ENCODE data around the gene DIDO1. TPM values are rescaled to one million over a fixed set of nuclear protein-coding genes. Genes with fewer than 3 reads are reported as not detected.

DIDO1 gene
- total RNA-seq, 4 donors from 2014 or later: 38.2 to 68.8 (median 46.6) TPM

GRCh38 chr20:62923669-62924441 is 2.5 kb downstream of the DIDO1 start:
- no peak for TF ChIP-seq CTCF (IDR thresholded peaks at IDR 0.05; ENCODE audit: low read depth)

- no peak for TF ChIP-seq CTCF (IDR thresholded peaks at IDR 0.05; ENCODE audit: low read depth)
Observed at GRCh38 chr20:62922451-62922921, 3.8 kb downstream of the DIDO1 start.

- TF ChIP-seq CTCF (IDR thresholded peaks at IDR 0.05; ENCODE audit: low read depth): no peak
Observed at GRCh38 chr20:62921119-62921687, 5.1 kb downstream of the DIDO1 start.

GRCh38 chr20:62920039-62920645 is 6.2 kb downstream of the DIDO1 start:
- TF ChIP-seq CTCF (IDR thresholded peaks at IDR 0.05; ENCODE audit: low read depth): no peak

GRCh38 chr20:62918831-62919230 is 7.5 kb downstream of the DIDO1 start:
- no peak for TF ChIP-seq CTCF (IDR thresholded peaks at IDR 0.05; ENCODE audit: low read depth)

GRCh38 chr20:62918147-62918546 is 8.2 kb downstream of the DIDO1 start:
- TF ChIP-seq CTCF (IDR thresholded peaks at IDR 0.05; ENCODE audit: low read depth): no peak

GRCh38 chr20:62917720-62918119 is 8.6 kb downstream of the DIDO1 start:
- no peak for TF ChIP-seq CTCF (IDR thresholded peaks at IDR 0.05; ENCODE audit: low read depth)

All from subcutaneous adipose tissue (tissue), 4 donors.